GM21381 (cell line): ENCODE results near the gene SIGMAR1.

Source experiments
- ATAC-seq: cut with Tn5 transposase; IDR thresholded peaks from one replicate; pipeline ENCODE4 v1.9.1; 2021; ENCODE audit warnings: mild to moderate bottlenecking, moderate library complexity; ENCODE audit not compliant: unreplicated experiment

SIGMAR1 gene

GRCh38 chr9:34637356-34638137 is at the start of gene SIGMAR1:
Gene SIGMAR1, minus strand, starts transcription at chr9:34637787. Its CDS starts 90 bp downstream, at chr9:34637697.
- peak; percentile 92 for ATAC-seq

GRCh38 chr9:34686732-34687131 is 49.1 kb upstream of the SIGMAR1 start:
- ATAC-seq: no peak

GRCh38 chr9:34686231-34686630 is 48.6 kb upstream of the SIGMAR1 start:
- ATAC-seq: no peak

GRCh38 chr9:34685591-34685990 is 48.0 kb upstream of the SIGMAR1 start:
- no peak for ATAC-seq

- no peak for ATAC-seq
Observed at GRCh38 chr9:34684816-34685215, 47.2 kb upstream of the SIGMAR1 start.

GRCh38 chr9:34684145-34684544 is 46.6 kb upstream of the SIGMAR1 start:
- no peak for ATAC-seq

GRCh38 chr9:34675869-34676268 is 38.3 kb upstream of the SIGMAR1 start:
- no peak for ATAC-seq

- no peak for ATAC-seq
Observed at GRCh38 chr9:34675048-34675714, 37.6 kb upstream of the SIGMAR1 start.

GRCh38 chr9:34674440-34674839 is 36.9 kb upstream of the SIGMAR1 start:
- no peak for ATAC-seq

GRCh38 chr9:34671307-34671706 is 33.7 kb upstream of the SIGMAR1 start:
- no peak for ATAC-seq

- ATAC-seq: no peak
Observed at GRCh38 chr9:34669809-34670562, 32.4 kb upstream of the SIGMAR1 start.

- peak; percentile 62 for ATAC-seq
Observed at GRCh38 chr9:34665381-34666250, 28.0 kb upstream of the SIGMAR1 start.

GRCh38 chr9:34665067-34665380 is 27.4 kb upstream of the SIGMAR1 start:
- ATAC-seq: no peak

GRCh38 chr9:34664281-34665066 is 26.9 kb upstream of the SIGMAR1 start:
- ATAC-seq: peak; percentile 45

GRCh38 chr9:34663303-34663605 is 25.7 kb upstream of the SIGMAR1 start:
- ATAC-seq: no peak

GRCh38 chr9:34662526-34663302 is 25.1 kb upstream of the SIGMAR1 start, which contains the start of gene CCL27:
Gene CCL27, minus strand, starts transcription at chr9:34662657. Its CDS starts 24 bp downstream, at chr9:34662633.
- ATAC-seq: no peak

- no peak for ATAC-seq
Observed at GRCh38 chr9:34659592-34660253, 22.1 kb upstream of the SIGMAR1 start.

- ATAC-seq: no peak
Observed at GRCh38 chr9:34658461-34658860, 20.9 kb upstream of the SIGMAR1 start.

- no peak for ATAC-seq
Observed at GRCh38 chr9:34656992-34657391, 19.4 kb upstream of the SIGMAR1 start.
